GM11168 (cell line): ENCODE measurements around the gene SEMA6B.
"Not testable (repeated sequence)": the region's sequence is repeated elsewhere in the genome, so short reads cannot be mapped to it uniquely, and the experiment has no call there.

Experiments used
- in situ Hi-C: fragments of 300-500 bp; cut with MboI; formaldehyde crosslinking; loops from one replicate; pipeline ENCODE4 v1.12.0; 2022; ENCODE audit warnings: low sequenced_read_pairs; ENCODE audit not compliant: unreplicated experiment

The SEMA6B gene

GRCh38 chr19:4576016-4576933 is 16.8 kb upstream of the SEMA6B start:
- in situ Hi-C loops = loop anchor here (5.0 kb wide), 1 partner anchor 66 kb away; no protein-coding TSS in a partner anchor

GRCh38 chr19:4575267-4576015 is 16.0 kb upstream of the SEMA6B start:
- in situ Hi-C loops = loop anchor here (5.0 kb wide), 1 partner anchor 67 kb away; no protein-coding TSS in a partner anchor

- in situ Hi-C loops = no loop called here
These were observed 14.2 kb upstream of the SEMA6B start for GRCh38 chr19:4573682-4574081.

GRCh38 chr19:4571305-4571917 is 11.9 kb upstream of the SEMA6B start:
- in situ Hi-C loops = no loop called here

- in situ Hi-C loops = no loop called here
These were observed 11.4 kb upstream of the SEMA6B start for GRCh38 chr19:4570916-4571304.

GRCh38 chr19:4570402-4570801 is 10.9 kb upstream of the SEMA6B start:
- in situ Hi-C loops = no loop called here

GRCh38 chr19:4568886-4569285 is 9.4 kb upstream of the SEMA6B start:
- in situ Hi-C loops = no loop called here

GRCh38 chr19:4567584-4568071 is 8.1 kb upstream of the SEMA6B start:
- in situ Hi-C loops = no loop called here

GRCh38 chr19:4566402-4567051 is 7.0 kb upstream of the SEMA6B start:
- in situ Hi-C loops = no loop called here

- in situ Hi-C loops = not testable (repeated sequence)
These were observed 4.1 kb upstream of the SEMA6B start for GRCh38 chr19:4563562-4563961.

- in situ Hi-C loops = not testable (repeated sequence)
These were observed 2.6 kb upstream of the SEMA6B start for GRCh38 chr19:4562085-4562484.

GRCh38 chr19:4557971-4558941 is 1.2 kb downstream of the SEMA6B start:
- in situ Hi-C loops = no loop called here

GRCh38 chr19:4557144-4557970 is 2.1 kb downstream of the SEMA6B start:
- in situ Hi-C loops = no loop called here

GRCh38 chr19:4556597-4557127 is 2.8 kb downstream of the SEMA6B start:
- in situ Hi-C loops = no loop called here

- in situ Hi-C loops = no loop called here
These were observed 3.6 kb downstream of the SEMA6B start for GRCh38 chr19:4555657-4556561.

GRCh38 chr19:4554717-4555116 is 4.8 kb downstream of the SEMA6B start:
- in situ Hi-C loops = no loop called here

- in situ Hi-C loops = no loop called here
These were observed 5.7 kb downstream of the SEMA6B start for GRCh38 chr19:4553775-4554174.
